Activated T-helper 1 cell treated with anti-CD3 and anti-CD28 coated beads, Interleukin-2, amount 50 U/mL, for 16 hours (primary cell): ENCODE data around the gene SETD1B.
A peak's percentile ranks its signal among the peaks of the same experiment; 100 is the strongest.
"Not testable (repeated sequence)": the region's sequence is repeated elsewhere in the genome, so short reads cannot be mapped to it uniquely, and the experiment has no call there.

ENCODE experiments used
- DNase-seq, 2 donors: peaks; one replicate each; pipeline ENCODE4 v3.0.0-alpha.2; 2020; ENCODE audit warnings: low read depth in 1 of 2, low spot score in 1 of 2

Gene SETD1B

GRCh38 chr12:121803861-121804416 lies at the start of gene SETD1B:
SETD1B (plus strand) TSS chr12:121804009; CDS start chr12:121804738, 729 bp downstream.
- DNase-seq, result no peak

DNA sequence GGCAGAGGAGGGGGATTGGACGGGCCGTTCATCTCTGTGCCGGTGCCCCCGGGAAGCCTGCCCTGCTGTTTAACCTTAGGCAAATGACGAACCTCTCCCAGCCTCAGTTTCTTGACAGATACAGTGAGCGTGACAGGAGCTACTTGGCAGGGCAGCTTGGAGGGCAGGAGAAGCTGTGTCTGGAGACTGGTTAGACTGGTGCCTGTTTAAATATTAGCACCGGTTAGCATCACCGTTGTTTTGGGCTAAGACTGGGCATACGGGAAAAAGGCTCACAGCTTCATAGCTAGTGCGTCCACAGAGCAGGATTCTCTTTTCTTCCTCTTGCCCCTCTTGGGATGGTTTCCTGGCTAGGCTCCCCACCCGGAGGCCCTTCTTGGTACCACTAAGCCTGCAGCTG lies 49.0 kb upstream of the SETD1B start:
- DNase-seq, result no peak

DNA sequence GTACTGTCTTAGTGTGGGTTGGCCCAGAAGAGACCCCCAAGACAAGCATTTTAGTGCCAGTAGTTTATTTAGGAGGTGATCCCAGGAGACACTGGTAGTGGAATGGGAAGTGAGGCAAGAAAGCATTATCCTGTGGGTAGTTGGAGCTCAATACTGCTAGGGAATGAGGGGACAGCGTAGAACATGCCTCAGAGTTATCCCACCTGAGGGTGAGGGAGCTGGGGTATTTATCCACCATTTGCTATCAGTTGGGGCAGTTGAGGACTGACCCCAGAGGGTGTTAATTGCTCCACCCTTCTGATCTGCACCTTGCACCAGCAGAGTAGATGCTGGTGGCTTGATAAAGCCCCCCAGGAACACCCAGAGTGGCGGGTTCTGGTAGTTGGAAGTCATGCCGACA lies 48.2 kb upstream of the SETD1B start:
- DNase-seq, result no peak

GRCh38 chr12:121758536-121758935 lies 45.3 kb upstream of the SETD1B start:
- not testable (repeated sequence) for DNase-seq

GRCh38 chr12:121762269-121762668 lies 41.5 kb upstream of the SETD1B start:
- DNase-seq, result no peak

DNA sequence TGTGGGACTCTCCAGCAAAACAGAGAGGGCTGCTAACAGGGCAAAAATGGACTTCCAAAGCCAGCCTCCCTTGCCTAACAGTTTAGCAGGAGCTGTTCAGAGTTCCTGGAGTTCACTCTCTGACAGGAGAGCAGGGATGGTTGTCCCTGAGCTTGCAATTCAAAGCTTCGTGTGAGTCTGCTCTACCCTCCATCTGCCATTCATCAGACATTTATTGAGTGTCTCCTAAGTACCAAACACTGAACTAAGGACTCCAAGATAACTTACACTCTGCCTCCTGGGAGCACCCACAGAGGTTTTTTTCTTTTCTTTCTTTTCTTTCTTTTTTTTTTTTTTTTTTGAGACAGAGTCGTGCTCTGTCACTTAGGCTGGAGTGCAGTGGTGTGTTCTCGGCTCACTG lies 39.0 kb upstream of the SETD1B start:
- no peak for DNase-seq

GRCh38 chr12:121765573-121765972 lies 38.2 kb upstream of the SETD1B start:
- DNase-seq, result no peak

- no peak for DNase-seq
Measured at GRCh38 chr12:121766290-121767039, 37.3 kb upstream of the SETD1B start.

GRCh38 chr12:121767525-121768016 lies 36.2 kb upstream of the SETD1B start:
- DNase-seq, result no peak

- no peak for DNase-seq
Measured at GRCh38 chr12:121769297-121769830, 34.4 kb upstream of the SETD1B start.

- no peak for DNase-seq
Measured at GRCh38 chr12:121769831-121770301, 33.9 kb upstream of the SETD1B start.

DNA sequence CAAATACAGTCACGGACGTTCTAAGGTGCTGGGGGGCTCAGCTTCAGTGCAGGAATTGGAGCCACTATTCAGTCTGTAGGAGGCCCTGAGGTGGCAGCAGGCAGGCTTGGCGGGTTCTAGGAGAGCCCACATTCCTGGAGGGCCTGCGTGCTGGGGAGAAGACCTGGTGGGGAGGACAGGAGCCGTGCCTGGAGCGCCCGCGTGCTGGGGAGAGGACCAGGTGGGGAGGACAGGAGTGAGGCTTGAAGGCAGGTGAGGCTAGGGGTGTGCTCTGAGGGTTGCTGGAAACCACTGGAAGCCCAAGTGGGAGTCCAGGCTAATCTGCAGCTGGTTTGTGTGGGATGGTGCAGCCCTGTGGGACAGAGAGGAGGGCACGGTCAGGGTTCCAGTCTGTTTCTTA lies 33.4 kb upstream of the SETD1B start:
- no peak for DNase-seq

- DNase-seq, result no peak
Measured at GRCh38 chr12:121770813-121771625, 32.8 kb upstream of the SETD1B start.

DNA sequence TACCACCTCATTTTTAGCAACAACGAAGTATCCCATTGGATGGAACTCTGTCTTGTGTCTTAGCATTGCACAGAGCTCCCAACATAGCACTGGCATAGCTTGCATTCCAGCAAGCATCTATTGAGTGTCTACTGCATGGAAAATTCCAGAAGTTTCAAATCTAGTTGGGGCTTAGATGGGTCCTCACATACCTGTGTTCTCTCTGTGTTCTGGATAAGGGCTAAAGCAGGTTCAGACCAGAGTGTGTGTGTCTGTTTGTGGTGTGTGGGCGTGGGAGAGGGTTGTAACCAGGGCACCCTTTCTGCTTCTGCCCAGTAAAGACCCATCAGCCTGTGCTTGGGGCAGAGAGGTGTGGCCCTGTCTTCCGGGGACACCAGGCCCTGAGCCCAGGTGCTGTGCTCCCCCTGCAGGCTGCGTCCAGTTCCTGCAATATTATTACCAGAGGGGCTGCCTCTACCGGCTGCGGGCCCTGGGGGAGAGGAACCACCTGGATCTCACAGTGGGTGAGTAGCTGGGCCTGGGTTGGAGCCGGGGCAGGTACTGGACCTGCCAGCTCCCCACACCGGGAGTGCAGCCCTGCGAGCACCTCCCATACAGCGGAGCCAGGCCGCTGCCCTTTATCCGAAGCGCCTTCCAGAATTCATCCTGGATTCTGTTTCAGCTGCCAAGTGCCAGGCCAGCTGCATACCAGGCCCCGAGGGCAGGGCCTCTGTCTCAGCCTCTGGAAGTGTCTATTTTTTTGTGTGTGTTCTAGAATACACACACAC lies 30.6 kb upstream of the SETD1B start:
- peak; percentile 57 to 66 for DNase-seq

GRCh38 chr12:121774968-121775474 lies 28.8 kb upstream of the SETD1B start:
- DNase-seq, result no peak

- no peak for DNase-seq
Measured at GRCh38 chr12:121775501-121775900, 28.3 kb upstream of the SETD1B start.

DNA sequence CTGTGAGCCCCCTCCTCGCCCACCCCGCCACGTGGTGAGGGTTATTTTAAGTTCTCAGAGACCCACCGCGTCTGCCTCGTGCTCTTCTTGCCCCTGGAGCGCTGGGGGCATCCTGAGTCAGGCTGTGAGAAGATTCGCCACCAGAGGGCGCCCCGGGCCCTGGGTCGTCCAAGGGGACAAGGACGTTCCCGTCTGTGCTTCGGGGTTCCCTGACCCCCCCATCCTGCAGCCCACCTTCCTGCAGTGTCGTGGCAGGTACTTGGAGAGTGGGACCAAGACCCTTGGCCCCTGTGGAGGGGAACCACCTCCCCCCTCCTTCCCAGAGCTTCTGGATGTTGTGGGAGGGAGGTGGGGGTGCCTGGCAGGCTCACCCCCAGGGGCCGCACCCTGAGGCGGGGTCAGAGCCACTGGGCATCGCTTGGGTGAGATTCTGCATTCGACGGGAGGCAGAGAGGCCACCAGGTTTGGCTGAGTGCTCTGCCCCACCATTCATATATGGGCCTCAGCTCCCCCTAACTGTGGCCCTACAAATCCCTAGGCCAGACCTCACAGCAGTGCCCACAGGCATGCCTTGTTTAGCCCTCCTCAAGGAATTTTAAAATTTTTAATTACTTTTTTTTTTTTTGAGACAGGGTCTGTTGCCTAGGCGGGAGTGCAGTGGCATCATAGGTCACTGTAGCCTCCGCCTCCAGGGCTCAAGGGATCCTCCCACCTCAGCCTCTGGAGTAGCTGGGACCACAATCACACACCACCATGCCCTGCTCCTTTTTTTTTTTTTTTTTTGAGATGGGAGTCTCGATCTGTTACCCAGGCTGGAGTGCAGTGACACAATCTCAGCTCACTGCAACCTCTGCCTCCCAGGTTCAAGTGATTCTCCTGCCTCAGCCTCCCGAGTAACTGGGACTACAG lies 27.4 kb upstream of the SETD1B start:
- peak; percentile 81 to 93 for DNase-seq

DNA sequence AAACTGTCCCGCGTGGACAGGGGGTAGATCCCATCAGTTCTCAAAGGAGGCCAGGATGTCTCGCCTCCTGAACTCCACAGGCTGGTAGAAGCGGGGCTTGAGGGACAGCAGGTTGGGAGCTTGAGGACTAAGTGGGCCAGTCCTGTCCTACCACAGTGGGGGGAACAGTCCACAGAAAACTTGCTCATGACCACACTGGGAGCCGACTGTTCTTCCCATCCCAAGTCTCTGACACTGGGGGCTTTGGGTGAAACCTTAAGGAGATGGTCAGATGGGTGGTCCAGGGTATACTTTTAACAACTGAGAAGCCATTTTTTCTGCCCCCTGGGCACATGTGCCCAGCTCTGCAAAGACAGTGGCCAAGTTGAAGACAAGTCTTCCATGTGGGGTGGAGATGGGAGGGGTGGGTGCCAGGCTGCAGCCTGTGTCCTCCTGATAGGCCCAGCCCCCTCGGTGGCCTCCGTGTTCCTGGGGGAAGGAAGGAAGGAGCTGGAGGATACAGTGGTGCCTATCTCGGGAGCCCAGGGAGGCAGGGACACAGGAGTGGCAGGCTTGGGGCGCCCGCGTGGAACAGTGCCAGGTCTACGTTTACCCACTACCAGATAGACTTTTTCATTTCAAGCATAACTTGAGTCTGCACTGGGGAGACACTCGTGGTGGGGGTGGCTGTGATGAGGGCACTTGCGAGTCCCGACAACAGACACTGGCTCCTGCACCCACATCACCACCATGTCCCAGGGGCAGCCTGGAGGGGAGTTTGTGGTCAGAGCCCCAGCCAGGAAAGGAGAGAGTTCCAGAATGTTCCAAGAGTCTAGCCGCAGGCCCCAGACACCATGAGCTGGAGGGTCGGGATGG lies 25.0 kb upstream of the SETD1B start:
- no peak for DNase-seq
